Fibroblast of lung (primary cell): ENCODE measurements around the gene APBA2. TPM values are rescaled to one million over a fixed set of nuclear protein-coding genes. Genes with fewer than 3 reads are reported as not detected.

Experiments used
- DNase-seq, 2 donors: peaks; one replicate each; pipeline versions ENCODE4 v3.0.0 to v3.0.0-alpha.2; 2010; ENCODE audit warnings: low read depth in 2 of 2
- H2AFZ ChIP-seq: 2 replicates; pipeline ENCODE4 v1.5.1; 2012; ENCODE audit warnings: low read length, control low read depth, inconsistent platforms
- H3K27ac ChIP-seq: 2 replicates; pipeline ENCODE4 v1.5.1; 2011; ENCODE audit warnings: low read length, control low read depth; ENCODE audit not compliant: insufficient read depth
- H3K27me3 ChIP-seq: 2 replicates; pipeline ENCODE4 v1.5.1; 2011; ENCODE audit warnings: mild to moderate bottlenecking, low read length; ENCODE audit not compliant: control insufficient read depth, insufficient read depth
- H3K36me3 ChIP-seq: 2 replicates; pipeline ENCODE4 v1.5.1; 2011; ENCODE audit warnings: low read length; ENCODE audit not compliant: control insufficient read depth, insufficient read depth
- H3K4me1 ChIP-seq: 2 replicates; pipeline ENCODE4 v1.5.1; 2011; ENCODE audit warnings: low read length; ENCODE audit not compliant: control insufficient read depth, insufficient read depth; ENCODE audit errors: extremely low read depth
- H3K4me2 ChIP-seq: 2 replicates; pipeline ENCODE4 v1.5.1; 2011; ENCODE audit warnings: low read length, control low read depth; ENCODE audit not compliant: insufficient read depth; ENCODE audit errors: extremely low read depth
- H3K4me3 ChIP-seq, 4 experiments: fragments of 200-600 bp in 1 of 4; sonication (generic) in 1 of 4; replicated peaks in 1 of 4; 2 replicates each; pipeline ENCODE4 v1.5.1; 2011 to 2016; ENCODE audit warnings: low read length in 4 of 4, low read depth in 3 of 4, mild to moderate bottlenecking in 3 of 4, control low read depth in 2 of 4, inconsistent platforms in 1 of 4, mixed read lengths in 1 of 4; ENCODE audit not compliant: insufficient read depth in 1 of 4; ENCODE audit errors: control extremely low read depth in 1 of 4
- H3K79me2 ChIP-seq: 2 replicates; pipeline ENCODE4 v1.5.1; 2012; ENCODE audit warnings: mild to moderate bottlenecking, low read length, inconsistent platforms; ENCODE audit not compliant: control insufficient read depth, insufficient read depth
- H3K9ac ChIP-seq: 2 replicates; pipeline ENCODE4 v1.5.1; 2011; ENCODE audit warnings: mild to moderate bottlenecking, low read length, control low read depth; ENCODE audit not compliant: insufficient read depth
- H3K9me3 ChIP-seq: 2 replicates; pipeline ENCODE4 v1.5.1; 2012; ENCODE audit warnings: low read depth, low read length; ENCODE audit not compliant: control insufficient read depth, insufficient read depth
- H4K20me1 ChIP-seq: 2 replicates; pipeline ENCODE4 v1.5.1; 2011; ENCODE audit warnings: low read length; ENCODE audit not compliant: control insufficient read depth, insufficient read depth; ENCODE audit errors: extremely low read depth
- EZH2 ChIP-seq: IDR thresholded peaks from 2 replicates; pipeline ENCODE4 v1.5.1; 2012; ENCODE audit warnings: low read length, control low read depth, mild to moderate bottlenecking; ENCODE audit errors: missing control alignments
- polyA plus RNA-seq, 2 donors: library from polyadenylated mRNA; depleted of rRNA in 1 of 2; stranded (reverse) in 1 of 2; unstranded in 1 of 2; fragments of >200 nt; gene quantifications; 2 replicates each; pipeline ENCODE4 v1.2.1, GENCODE V29; 2011 to 2012; ENCODE audit warnings: missing spikeins in 1 of 2
- total RNA-seq: library from RNA; depleted of rRNA; stranded (reverse); fragments of >200 nt; gene quantifications from 2 replicates; pipeline ENCODE4 v1.2.1, GENCODE V29; 2014
- TF ChIP-seq, protein P1 (sequence below), 2 donors: IDR thresholded peaks in 1 of 2; conservative IDR thresholded peaks in 1 of 2; 1 replicate in 1 of 2; 2 replicates in 1 of 2; pipeline ENCODE4 v1.5.1; 2011 to 2012; ENCODE audit warnings: low read length in 2 of 2, control low read depth in 1 of 2, inconsistent platforms in 1 of 2, low read depth in 1 of 2, mild to moderate bottlenecking in 1 of 2

The APBA2 gene
- total and polyA plus RNA-seq, 2 donors (not counting 1 experiment from before 2014, with no cell fraction given): 9.5 to 20.3 TPM

DNA sequence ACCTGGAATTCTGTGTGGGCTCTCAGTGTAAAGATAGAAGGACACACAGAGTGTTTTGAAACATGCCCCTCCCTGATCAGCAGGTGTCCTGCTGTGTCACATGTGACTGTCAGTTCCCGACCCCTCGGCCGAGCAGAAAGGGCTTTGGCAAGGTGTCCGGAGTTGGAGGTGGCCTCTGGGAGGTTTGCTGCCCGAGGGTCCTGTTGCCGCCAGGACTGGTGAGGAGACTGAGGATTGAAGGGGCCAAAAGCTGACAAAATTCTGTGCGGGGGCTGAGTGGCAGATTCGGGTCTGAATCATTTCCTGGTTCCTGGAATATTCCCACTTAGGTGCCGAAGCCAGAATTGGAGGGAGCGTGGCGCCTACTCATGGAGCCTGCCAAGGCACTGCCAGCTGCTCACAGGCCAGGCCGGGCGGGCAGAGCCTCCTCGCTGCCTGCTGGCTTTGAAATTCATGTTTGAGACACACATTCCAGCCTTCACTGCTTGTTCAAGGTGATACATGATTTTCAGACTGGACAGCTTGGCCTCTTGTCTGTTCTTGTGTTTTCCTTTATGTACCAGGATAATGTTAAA is 83.8 kb downstream of the APBA2 start:
- no peak overlapping the region for H3K9ac ChIP-seq
- H3K4me1 ChIP-seq: peaks cover 2% of the 10 kb centered on the region
- peak in 1 of 2 donors; percentile 41 for DNase-seq
- no peak overlapping the region for H3K4me3 ChIP-seq
- H3K79me2 ChIP-seq: no peaks in the 10 kb centered on the region
- no peak overlapping the region for H3K4me2 ChIP-seq
- no peak overlapping the region for H2AFZ ChIP-seq
- H4K20me1 ChIP-seq: peaks cover 2% of the 10 kb centered on the region
- no peaks in the 10 kb centered on the region for H3K9me3 ChIP-seq
- no peak overlapping the region for H3K27ac ChIP-seq
- H3K36me3 ChIP-seq: no peaks in the 10 kb centered on the region
- H3K27me3 ChIP-seq: no peaks in the 10 kb centered on the region
- no peak for TF ChIP-seq EZH2
- TF ChIP-seq, protein P1, sequence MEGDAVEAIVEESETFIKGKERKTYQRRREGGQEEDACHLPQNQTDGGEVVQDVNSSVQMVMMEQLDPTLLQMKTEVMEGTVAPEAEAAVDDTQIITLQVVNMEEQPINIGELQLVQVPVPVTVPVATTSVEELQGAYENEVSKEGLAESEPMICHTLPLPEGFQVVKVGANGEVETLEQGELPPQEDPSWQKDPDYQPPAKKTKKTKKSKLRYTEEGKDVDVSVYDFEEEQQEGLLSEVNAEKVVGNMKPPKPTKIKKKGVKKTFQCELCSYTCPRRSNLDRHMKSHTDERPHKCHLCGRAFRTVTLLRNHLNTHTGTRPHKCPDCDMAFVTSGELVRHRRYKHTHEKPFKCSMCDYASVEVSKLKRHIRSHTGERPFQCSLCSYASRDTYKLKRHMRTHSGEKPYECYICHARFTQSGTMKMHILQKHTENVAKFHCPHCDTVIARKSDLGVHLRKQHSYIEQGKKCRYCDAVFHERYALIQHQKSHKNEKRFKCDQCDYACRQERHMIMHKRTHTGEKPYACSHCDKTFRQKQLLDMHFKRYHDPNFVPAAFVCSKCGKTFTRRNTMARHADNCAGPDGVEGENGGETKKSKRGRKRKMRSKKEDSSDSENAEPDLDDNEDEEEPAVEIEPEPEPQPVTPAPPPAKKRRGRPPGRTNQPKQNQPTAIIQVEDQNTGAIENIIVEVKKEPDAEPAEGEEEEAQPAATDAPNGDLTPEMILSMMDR (conservative IDR thresholded peaks at IDR 0.05 in 1 of 2, IDR thresholded peaks at IDR 0.05 in 1 of 2; ENCODE audit: low read depth in 1 of 2, low read length in 2 of 2): no peak

GRCh38 chr15:28974142-28974541 is 88.4 kb downstream of the APBA2 start:
- H4K20me1 ChIP-seq: peaks cover 2% of the 10 kb centered on the region
- no peak overlapping the region for H3K4me3 ChIP-seq
- H3K9ac ChIP-seq: no peak overlapping the region
- peaks cover 11% of the 10 kb centered on the region for H3K4me1 ChIP-seq
- no peak overlapping the region for H3K4me2 ChIP-seq
- no peak overlapping the region for H2AFZ ChIP-seq
- no peak for DNase-seq
- no peaks in the 10 kb centered on the region for H3K36me3 ChIP-seq
- H3K79me2 ChIP-seq: no peaks in the 10 kb centered on the region
- no peak overlapping the region for H3K27ac ChIP-seq
- no peak for TF ChIP-seq EZH2
- TF ChIP-seq, protein P1 (conservative IDR thresholded peaks at IDR 0.05 in 1 of 2, IDR thresholded peaks at IDR 0.05 in 1 of 2; ENCODE audit: low read depth in 1 of 2, low read length in 2 of 2): no peak
- H3K9me3 ChIP-seq: no peaks in the 10 kb centered on the region
- H3K27me3 ChIP-seq: no peaks in the 10 kb centered on the region

GRCh38 chr15:28975766-28976179 is 90.0 kb downstream of the APBA2 start:
- no peak overlapping the region for H3K4me3 ChIP-seq
- no peak overlapping the region for H3K4me2 ChIP-seq
- TF ChIP-seq EZH2: no peak
- TF ChIP-seq, protein P1 (conservative IDR thresholded peaks at IDR 0.05 in 1 of 2, IDR thresholded peaks at IDR 0.05 in 1 of 2; ENCODE audit: low read depth in 1 of 2, low read length in 2 of 2): peak; percentile 55 to 91
- H2AFZ ChIP-seq: no peak overlapping the region
- H4K20me1 ChIP-seq: peaks cover 2% of the 10 kb centered on the region
- H3K27me3 ChIP-seq: no peaks in the 10 kb centered on the region
- H3K9me3 ChIP-seq: no peaks in the 10 kb centered on the region
- no peaks in the 10 kb centered on the region for H3K79me2 ChIP-seq
- DNase-seq: peak; percentile 43 to 68
- no peaks in the 10 kb centered on the region for H3K36me3 ChIP-seq
- H3K9ac ChIP-seq: no peak overlapping the region
- H3K27ac ChIP-seq: no peak overlapping the region
- peaks cover 11% of the 10 kb centered on the region for H3K4me1 ChIP-seq
